Measurements from ENCODE around the gene NFKBIE. TPM values are rescaled to one million over a fixed set of nuclear protein-coding genes. Genes with fewer than 3 reads are reported as not detected.

The NFKBIE gene
- total and polyA plus RNA-seq, 2 experiments from 2014 or later, result 14.0 to 16.7 TPM

- DNase-seq (ENCODE audit: low spot score), result no peak
- Histone ChIP-seq H2AFZ (no peak overlapping the region), H3K27me3 (no peaks in the 10 kb centered on the region), H3K27ac (no peak overlapping the region), H3K9me2 (replicated peaks; ENCODE audit: insufficient read depth) (no peaks in the 10 kb centered on the region), H3K9me3 (ENCODE audit: low read depth) (no peaks in the 10 kb centered on the region), H4K20me1 (ENCODE audit: insufficient read depth, poor library complexity, severe bottlenecking) (peaks cover 22% of the 10 kb centered on the region), H3K36me3 (replicated peaks; ENCODE audit: insufficient read depth, low read depth) (no peaks in the 10 kb centered on the region), H3K4me1 (ENCODE audit: insufficient read depth) (peaks cover 16% of the 10 kb centered on the region), H3K4me3 (no peak overlapping the region), H3K4me2 (no peak overlapping the region), H3K79me2 (peaks cover 35% of the 10 kb centered on the region)
- WGBS (ENCODE audit: low lambda C conversion rate, missing lambda C conversion rate), result 88% methylated on average over 9 of the region's 9 CpGs
- TF ChIP-seq, protein P1, sequence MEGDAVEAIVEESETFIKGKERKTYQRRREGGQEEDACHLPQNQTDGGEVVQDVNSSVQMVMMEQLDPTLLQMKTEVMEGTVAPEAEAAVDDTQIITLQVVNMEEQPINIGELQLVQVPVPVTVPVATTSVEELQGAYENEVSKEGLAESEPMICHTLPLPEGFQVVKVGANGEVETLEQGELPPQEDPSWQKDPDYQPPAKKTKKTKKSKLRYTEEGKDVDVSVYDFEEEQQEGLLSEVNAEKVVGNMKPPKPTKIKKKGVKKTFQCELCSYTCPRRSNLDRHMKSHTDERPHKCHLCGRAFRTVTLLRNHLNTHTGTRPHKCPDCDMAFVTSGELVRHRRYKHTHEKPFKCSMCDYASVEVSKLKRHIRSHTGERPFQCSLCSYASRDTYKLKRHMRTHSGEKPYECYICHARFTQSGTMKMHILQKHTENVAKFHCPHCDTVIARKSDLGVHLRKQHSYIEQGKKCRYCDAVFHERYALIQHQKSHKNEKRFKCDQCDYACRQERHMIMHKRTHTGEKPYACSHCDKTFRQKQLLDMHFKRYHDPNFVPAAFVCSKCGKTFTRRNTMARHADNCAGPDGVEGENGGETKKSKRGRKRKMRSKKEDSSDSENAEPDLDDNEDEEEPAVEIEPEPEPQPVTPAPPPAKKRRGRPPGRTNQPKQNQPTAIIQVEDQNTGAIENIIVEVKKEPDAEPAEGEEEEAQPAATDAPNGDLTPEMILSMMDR (IDR thresholded peaks at IDR 0.05; ENCODE audit: poor library complexity), result no peak
- TF ChIP-seq EZH2 (IDR thresholded peaks at IDR 0.05; ENCODE audit: borderline replicate concordance) (no peak), EZH2phosphoT487 (IDR thresholded peaks at IDR 0.05; ENCODE audit: low read depth, severe bottlenecking, unreplicated experiment) (no peak)
Observed at GRCh38 chr6:44258325-44258863, 7.0 kb downstream of the NFKBIE start.

DNA sequence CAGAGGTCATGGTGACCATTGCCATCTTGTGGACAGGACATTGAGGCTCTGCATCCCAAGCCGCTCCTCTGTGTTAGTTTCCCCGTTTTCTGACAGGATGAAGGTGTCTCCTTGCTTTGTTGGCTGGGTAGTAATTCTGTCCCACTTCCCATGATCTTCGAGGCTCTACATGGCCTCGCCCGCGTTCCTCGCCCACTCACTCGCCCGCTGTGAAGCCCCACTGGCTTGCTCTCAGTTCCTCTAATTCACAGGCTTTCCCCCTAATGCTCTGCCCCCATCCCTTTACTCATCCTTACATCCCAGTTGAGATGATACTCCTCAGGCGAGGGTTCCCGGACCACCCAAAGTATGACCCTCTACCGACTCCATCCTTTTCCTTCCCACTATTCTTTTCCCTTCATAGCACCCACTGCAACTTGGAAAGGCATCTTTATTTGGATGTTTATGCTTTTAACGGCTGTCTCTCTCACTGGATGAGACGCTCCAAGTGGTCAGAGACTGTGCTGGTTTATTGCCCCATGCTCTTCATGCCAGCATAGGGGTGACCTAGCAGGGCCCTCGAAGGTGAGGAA, 7.5 kb downstream of the NFKBIE start:
- no peaks in the 10 kb centered on the region for H3K27me3 ChIP-seq
- H3K4me3 ChIP-seq, result peak overlapping the region; percentile 100
- H3K36me3 ChIP-seq (replicated peaks; ENCODE audit: insufficient read depth, low read depth), result no peaks in the 10 kb centered on the region
- no peak for TF ChIP-seq EZH2phosphoT487 (IDR thresholded peaks at IDR 0.05; ENCODE audit: low read depth, severe bottlenecking, unreplicated experiment)
- TF ChIP-seq, protein P1 (IDR thresholded peaks at IDR 0.05; ENCODE audit: poor library complexity), result no peak
- TF ChIP-seq EZH2 (IDR thresholded peaks at IDR 0.05; ENCODE audit: borderline replicate concordance), result no peak
- H3K4me1 ChIP-seq (ENCODE audit: insufficient read depth), result peaks cover 10% of the 10 kb centered on the region
- no peak for DNase-seq (ENCODE audit: low spot score)
- no peaks in the 10 kb centered on the region for H3K9me3 ChIP-seq (ENCODE audit: low read depth)
- H3K27ac ChIP-seq, result peak overlapping the region; percentile 96
- no peaks in the 10 kb centered on the region for H3K9me2 ChIP-seq (replicated peaks; ENCODE audit: insufficient read depth)
- peak overlapping the region; percentile 98 for H3K4me2 ChIP-seq
- H4K20me1 ChIP-seq (ENCODE audit: insufficient read depth, poor library complexity, severe bottlenecking), result peaks cover 24% of the 10 kb centered on the region
- peaks cover 36% of the 10 kb centered on the region for H3K79me2 ChIP-seq
- WGBS (ENCODE audit: low lambda C conversion rate, missing lambda C conversion rate), result 38% methylated on average over 15 of the region's 15 CpGs
- H2AFZ ChIP-seq, result no peak overlapping the region

DNA sequence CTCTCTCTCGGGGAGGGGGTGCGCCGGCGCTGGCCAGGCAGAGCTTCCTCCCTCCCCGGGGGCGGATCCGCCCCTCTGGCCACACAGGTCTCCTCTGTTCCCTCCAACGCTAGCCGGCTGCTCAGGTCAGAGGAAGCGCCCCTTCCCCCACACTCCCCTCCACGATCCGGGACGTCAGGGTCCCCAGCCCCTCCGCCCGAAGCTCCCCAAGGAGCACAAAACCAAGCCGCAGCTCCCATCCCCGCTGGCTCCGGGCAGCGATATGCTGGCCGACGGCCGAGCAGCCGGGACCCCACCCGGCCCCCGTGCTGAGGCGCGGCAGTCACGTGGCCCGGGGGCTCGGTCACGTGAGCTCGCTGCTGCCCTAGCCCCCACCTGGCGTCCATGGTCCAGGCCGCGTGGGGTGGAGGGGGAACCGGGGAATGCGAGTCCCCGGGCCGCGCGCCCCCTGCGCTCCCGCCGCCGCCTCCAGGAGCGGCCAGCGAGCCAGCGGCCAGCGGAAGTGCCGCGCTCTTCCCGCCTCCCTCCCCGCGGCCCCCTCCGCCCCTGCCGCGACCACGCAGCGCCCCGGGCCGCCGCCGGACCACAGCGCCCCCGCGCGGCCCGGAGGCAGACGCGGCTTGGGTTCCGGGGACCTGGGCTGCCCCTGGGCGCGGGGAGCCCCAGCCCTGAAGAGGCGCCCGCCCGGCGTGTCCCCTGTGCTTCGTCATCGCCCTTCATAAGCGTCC, 8.2 kb downstream of the NFKBIE start, which contains the start of gene SLC35B2:
TSS of gene SLC35B2 (minus strand) at position 504 of the 728 bp plus-strand sequence. CDS start at position 386, 118 bp downstream.
- Histone ChIP-seq H3K79me2 (peaks cover 34% of the 10 kb centered on the region), H3K27me3 (no peaks in the 10 kb centered on the region), H3K36me3 (replicated peaks; ENCODE audit: insufficient read depth, low read depth) (no peaks in the 10 kb centered on the region), H3K9me2 (replicated peaks; ENCODE audit: insufficient read depth) (no peaks in the 10 kb centered on the region), H3K4me2 (peak within 1 kb of the TSS; percentile 98), H3K4me3 (peak within 1 kb of the TSS; percentile 100), H3K9me3 (ENCODE audit: low read depth) (no peaks in the 10 kb centered on the region), H3K4me1 (ENCODE audit: insufficient read depth) (peaks cover 5% of the 10 kb centered on the region), H3K27ac (peak within 1 kb of the TSS; percentile 96), H4K20me1 (ENCODE audit: insufficient read depth, poor library complexity, severe bottlenecking) (peaks cover 28% of the 10 kb centered on the region), H2AFZ (peak within 1 kb of the TSS; percentile 95)
- TF ChIP-seq, protein P1 (IDR thresholded peaks at IDR 0.05; ENCODE audit: poor library complexity), result peak; percentile 70
- no peak for TF ChIP-seq EZH2 (IDR thresholded peaks at IDR 0.05; ENCODE audit: borderline replicate concordance)
- WGBS (ENCODE audit: low lambda C conversion rate, missing lambda C conversion rate), result 1% methylated on average over 29 of the region's 80 CpGs
- peak; percentile 89 for DNase-seq (ENCODE audit: low spot score)

All from hepatocyte (in vitro differentiated cells).